H1 (cell line): ENCODE data around the gene BRD7. TPM values are rescaled to one million over a fixed set of nuclear protein-coding genes. Genes with fewer than 3 reads are reported as not detected.

ENCODE experiments used
- CBX8 ChIP-seq: fragments of 300-800, 300-1000 bp; sonication (generic); IDR thresholded peaks from 2 replicates; pipeline ENCODE4 v1.7.1; 2016; ENCODE audit warnings: low read depth, low read length, borderline replicate concordance
- CEBPB ChIP-seq: IDR thresholded peaks from 2 replicates; pipeline ENCODE4 v1.6.1; 2012; ENCODE audit warnings: low read depth, low read length
- NRF1 ChIP-seq: IDR thresholded peaks from 2 replicates; pipeline ENCODE4 v1.6.1; 2011; ENCODE audit warnings: mild to moderate bottlenecking, low read depth, low read length, improper control_type of control experiment
- polyA plus RNA-seq, 7 experiments: library from polyadenylated mRNA; depleted of rRNA in 3 of 7; stranded (reverse) in 5 of 7; unstranded in 2 of 7; fragments of >200 nt in 5 of 7; fragments of 200-250 nt in 2 of 7; gene quantifications; 1 replicate in 5 of 7; 2 replicates in 1 of 7; 4 replicates in 1 of 7; pipeline versions ENCODE4 v1.2.1 to v1.2.3, GENCODE V29; 2011 to 2013; ENCODE audit warnings: missing spikeins in 2 of 7, mixed read lengths in 2 of 7
- total RNA-seq: library from RNA; stranded (reverse); fragmentation: NEBNext Ultra II Directional; extraction: Animal tissue kit (Norgen Biotek cat#: 25700); gene quantifications from 2 replicates; pipeline ENCODE4 v1.2.1, GENCODE V29; 2021

Gene BRD7
- total and polyA plus RNA-seq, 2 of the 8 experiments (the other 6 are each of a cell fraction or from before 2014, with no cell fraction given) = 42.5 to 120 TPM

DNA sequence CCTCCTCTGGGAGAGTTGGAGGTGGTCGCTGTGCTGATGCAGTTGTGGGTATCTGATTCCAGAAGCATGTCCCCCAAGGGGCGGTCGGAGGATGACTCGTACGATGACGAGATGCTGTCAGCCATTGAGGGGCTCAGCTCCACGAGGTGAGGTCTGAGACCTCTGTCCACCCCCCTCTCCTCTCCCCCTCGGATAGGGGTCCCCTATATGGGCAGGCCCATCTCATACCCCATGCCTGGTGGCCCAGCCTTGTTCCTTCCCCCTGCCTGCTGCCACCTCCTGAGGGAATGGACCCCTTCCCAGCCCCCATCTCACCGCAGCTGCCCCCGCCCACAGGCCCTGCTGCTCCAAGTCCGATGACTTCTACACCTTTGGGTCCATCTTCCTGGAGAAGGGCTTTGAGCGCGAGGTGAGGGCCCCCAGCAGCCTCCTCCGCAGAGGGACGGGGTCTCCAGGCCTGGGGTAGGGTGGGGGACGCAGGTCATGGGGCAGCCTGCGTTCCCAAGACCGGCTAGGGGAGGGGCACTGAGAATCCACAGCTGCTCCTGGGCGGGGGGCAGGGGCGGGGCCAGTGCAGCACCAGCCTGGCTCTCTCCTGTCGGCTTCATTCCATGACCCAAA is 63.2 kb downstream of the BRD7 start (continued):
- TF ChIP-seq NRF1 = no peak
- no peak for TF ChIP-seq CEBPB
- no peak for TF ChIP-seq CBX8
